HG03575 (cell line): Measurements from ENCODE around the gene COL11A1.
"Not testable (repeated sequence)": the region's sequence is repeated elsewhere in the genome, so short reads cannot be mapped to it uniquely, and the experiment has no call there.

Experiments
- ATAC-seq: cut with Tn5 transposase; IDR thresholded peaks from one replicate; pipeline ENCODE4 v1.9.1; 2021; ENCODE audit not compliant: unreplicated experiment, insufficient number of reproducible peaks, low FRiP score; ENCODE audit errors: extremely low read depth

COL11A1 gene

DNA sequence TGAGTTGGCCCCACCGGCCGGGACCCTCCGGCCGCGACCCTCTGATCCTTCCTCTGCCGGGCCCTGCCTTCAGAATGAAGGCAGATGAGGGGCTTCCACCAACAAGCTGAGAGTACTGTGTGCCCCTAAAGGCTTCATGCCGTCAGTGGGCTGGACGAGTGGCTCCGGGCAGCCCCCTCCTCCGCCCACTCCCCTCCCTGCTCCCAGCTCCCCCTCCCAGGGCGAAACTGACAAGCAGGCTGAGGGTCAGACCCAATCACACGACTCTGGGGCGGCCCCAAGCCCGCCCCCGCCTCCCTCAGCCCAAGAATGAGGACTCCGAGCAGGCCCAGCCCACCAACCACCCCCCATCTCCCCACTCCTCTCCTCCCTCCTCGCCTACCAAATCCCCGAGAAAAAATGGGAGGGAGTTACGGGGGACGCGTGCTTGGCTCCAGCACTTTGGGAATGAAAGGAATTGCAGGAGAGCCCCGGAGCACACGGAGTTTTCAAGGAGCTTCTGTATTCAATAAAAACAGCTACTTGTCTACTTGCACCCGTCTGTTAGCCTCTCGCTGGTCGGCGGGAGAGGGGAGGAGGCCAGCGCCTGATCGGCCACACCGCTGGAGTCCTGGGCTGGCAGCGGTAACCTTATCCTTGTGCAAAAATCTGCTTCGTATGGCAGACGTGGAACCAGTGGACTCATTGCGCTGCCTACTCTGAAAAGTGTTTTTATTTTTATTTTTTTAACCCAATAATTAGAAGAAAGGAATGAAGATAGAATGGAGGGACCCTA lies at the start of gene COL11A1:
TSS of gene COL11A1 (minus strand) at position 147 of the 775 bp plus-strand sequence. CDS start 344 bp downstream, outside the sequence.
- ATAC-seq, result no peak

DNA sequence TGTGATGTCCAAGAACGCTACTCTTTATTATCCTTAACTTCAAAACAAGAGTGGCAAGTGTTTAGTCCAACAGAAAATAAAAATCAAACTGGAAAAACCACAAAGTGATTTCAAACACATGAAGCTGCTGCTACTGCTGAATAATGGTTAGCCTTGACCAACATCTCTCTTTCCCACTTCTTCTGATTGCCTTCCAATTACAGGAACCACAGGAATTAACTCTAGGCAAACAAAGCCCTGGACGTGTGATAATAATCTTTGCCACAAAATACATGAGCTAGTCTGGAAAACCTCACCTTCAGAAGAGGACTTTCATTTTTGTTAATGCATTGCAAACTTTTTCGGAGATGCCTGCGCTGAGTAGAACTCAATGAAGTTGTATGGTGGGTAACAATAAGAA lies 48.6 kb upstream of the COL11A1 start:
- ATAC-seq, result no peak

DNA sequence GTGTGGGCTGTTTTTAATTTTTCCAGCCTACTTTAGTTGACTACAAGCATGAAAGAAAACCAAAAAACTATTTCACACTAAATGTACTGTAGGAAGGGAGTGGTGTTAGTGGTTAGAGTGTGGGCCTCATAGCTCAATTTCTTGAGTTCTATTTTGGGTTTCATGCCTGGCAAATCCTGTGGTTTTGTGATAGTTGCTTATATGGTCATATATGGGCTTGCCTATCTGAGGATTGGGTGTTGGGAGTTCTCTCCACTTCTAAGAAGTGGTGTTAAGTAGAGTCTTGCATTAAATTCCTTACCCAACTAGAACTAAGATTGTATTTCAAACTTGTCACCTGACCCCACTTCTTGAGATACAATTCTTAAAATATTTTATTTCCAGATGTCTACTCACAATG lies 37.8 kb upstream of the COL11A1 start:
- no peak for ATAC-seq

DNA sequence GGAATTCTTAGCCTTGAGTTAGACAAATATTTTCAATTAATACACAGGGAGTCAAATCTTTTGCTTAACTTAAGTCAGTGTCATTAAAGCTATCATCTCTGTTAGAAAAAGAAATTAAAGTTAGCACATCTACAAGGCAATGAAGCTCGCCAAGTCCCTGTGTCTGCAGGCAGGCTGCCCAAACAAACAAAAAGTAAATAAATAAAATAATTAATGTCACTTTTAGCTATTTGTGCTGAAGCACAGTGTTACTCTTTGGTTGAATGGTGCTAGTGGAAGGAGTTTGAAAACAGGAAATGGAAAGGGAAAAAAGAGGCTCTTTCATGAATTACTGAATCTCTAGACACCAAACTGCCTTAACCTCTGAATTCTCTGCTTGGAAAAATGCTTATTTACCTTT lies 37.1 kb upstream of the COL11A1 start:
- ATAC-seq, result no peak

DNA sequence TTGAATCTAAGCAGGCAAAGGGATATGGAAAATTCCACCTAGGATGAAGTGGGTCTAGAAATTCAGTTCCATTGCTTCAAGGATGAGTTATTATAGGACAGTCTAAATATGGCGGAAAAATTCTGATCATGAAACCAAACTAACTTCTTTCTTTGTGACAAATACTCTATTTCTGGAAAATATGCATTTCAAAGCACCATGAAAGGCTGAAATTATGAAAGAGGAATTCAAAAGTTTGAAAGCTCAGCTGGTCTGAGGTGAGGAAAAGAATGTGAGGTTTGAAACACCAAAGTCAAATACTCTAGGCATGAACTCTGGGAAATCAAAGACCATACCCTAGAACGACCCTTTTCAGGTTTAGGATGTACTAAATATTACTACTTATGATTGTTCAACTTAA lies 36.4 kb upstream of the COL11A1 start:
- no peak for ATAC-seq

DNA sequence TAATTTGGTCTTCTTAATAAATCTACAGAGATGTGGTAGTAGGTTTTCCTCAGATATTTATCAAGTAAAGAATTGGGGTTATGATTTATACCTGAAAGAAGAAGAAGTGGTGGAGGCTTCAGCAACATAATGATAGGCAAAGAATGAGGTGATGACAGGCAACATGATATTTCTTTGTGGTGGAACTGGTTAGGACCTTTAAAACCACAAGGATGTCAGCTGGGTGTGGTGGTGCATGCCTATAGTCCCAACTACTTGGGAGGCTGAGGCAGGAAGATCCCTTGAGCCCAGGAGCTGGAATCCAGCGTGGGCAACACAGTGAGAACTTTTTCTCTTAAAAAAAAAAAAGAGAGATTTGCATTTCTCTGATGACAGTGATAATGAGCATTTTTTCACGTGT lies 34.1 kb upstream of the COL11A1 start:
- ATAC-seq, result no peak

DNA sequence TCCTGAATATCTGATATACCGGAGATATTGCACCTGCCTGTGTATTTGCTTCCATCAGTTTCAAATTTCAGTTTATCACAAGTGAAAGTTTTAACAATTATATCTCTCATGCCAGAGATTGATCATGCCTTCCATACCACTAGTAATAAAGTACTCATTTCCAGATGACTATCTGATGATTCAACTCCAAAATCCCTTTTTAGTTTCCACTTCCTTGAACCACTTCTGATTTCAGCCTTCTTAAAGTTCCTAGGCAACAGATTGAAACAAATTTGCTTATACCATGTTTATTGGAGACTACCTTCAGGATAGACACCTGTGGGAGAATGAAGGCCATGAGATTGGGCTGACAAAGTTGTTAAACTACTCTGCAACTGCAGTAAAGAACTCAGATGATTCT lies 21.5 kb upstream of the COL11A1 start:
- ATAC-seq, result no peak

DNA sequence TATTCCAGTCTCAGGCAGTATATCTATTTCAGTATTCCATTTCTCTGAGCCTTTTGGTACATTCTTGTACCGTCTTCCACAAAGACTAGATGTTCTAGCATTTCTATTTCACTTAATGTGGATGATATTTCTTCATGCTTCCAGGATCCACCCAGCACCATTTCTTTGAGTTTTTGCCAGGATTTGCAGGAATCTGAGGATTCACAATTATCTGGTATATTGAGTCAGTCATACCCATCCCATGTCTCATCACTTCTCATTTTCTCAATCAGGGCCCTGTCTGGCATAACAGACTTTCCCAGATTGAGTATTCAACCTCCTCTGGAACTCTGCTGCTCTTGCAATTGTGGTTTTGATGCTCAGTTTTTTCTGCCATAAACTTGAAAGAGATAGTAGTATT lies 20.9 kb upstream of the COL11A1 start:
- no peak for ATAC-seq

DNA sequence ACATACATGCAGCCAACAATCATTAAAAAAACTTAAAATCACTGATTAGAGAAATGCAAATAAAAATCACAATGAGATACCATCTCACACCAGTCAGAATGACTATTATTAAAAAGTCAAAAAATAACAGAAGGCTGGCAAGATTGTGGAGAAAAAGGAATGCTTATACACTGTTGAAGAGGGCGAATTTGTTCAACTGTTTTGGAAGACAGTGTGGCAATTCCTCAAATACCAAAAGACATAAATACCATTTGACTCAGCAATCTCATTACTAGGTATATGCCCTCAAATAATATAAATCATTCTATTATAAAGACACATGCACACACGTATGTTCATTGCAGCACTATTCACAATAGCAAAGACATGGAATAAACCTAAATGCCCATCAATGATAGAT lies 19.9 kb upstream of the COL11A1 start:
- ATAC-seq, result not testable (repeated sequence)

DNA sequence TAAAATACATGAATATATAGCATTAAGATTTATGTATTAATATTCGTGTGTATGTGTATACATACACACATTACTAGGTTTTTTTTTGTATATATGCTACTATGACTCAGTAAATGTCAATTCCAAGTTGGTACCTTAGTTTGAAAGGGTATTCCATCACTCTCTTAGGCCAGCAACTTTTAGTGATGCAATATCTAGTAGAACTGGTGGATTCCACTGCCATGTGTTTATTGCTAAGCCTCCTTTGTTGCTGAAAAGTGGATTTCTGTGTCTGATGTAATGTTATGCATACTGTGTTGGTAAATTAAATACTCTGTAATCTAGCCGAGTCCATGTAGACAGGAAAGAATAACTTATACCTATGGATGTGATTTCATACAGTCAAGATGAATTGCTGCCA lies 16.9 kb upstream of the COL11A1 start:
- no peak for ATAC-seq

DNA sequence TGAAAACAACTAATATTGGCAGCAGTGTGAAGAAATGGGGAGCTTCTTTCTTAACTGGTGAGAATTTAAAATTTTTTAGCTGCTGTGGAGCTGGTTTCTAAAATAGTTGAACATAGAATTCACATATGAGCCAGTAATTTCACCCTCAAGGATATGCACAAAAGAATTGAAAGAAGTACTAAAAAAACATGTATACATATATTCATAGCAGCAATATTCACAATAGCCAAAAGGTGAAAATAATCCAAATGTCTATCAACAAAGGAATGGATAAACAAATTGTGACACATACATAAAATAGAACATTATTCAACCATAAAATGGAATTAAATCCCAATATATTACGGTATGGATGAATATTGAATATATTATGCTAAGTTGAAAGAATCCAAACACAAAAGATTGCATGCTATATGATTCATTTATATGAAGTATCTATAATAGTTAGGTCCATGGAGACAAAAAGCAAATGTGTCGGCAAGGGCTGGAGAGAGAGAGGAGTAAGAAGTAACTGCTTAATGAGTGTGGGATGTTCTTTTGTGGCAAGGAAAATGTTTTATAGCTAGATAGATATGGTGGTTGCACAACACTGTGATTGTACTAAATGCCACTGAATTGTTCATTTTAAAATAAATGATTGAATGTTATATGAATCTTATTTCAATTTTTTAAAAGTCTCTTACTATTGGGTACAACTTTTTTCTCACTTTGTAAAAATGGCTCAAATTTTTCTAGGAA lies 14.8 kb upstream of the COL11A1 start:
- ATAC-seq, result no peak

DNA sequence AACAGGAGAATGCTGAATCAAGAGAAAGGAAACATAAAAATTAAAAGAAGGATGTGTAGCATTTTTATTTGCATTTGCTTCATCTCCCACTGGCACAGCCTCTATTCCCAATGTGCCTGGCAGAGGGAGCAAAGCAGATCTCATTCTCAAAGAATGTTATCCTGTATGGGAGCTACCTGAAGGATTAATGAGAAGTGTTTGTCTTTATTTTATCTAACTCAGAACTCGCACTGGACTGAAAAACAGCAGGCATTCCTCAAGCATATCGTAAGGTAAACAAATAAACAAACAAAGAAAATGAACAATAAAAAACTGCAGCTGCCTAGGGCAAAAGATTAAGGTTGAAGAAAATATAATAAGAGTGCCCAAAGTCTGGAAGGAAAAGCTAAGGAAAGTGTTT lies 12.7 kb upstream of the COL11A1 start:
- no peak for ATAC-seq

DNA sequence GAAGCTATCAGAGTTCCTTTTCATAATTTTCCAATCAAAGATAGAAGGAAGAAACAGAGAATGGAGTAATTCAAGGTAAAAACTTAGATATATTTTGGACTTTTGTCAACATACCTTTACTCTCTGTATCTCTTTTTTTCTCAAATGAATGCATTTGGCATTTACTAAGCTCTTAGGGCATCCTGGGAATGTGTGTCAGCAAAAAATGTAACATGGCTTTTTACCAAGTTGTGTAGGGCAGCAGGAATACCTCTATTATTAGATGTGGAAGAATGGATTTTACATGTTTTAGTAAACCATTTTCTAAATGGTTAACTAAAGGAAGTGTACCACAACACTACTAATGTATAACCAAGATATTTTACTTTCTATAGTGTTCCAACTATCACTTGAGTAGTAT lies 4.2 kb upstream of the COL11A1 start:
- no peak for ATAC-seq

DNA sequence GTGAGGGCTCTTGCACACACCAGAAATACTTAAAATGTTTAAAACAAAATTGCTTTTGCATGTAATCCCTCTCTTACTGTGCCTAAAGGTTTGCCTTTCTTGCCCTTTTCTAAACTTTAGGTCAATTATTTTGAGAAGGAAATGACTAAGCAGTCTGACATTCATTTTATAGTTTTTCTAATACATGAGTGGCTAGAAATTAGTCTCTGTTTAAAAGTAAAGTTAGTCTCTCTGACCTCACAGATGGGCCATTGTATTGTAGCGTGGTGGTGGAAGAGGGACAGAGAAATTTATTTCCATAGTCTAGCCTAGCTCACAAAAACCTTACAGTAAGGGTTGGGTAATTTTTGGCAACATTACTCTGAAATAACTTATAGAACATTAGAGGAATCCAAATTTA lies 3.6 kb upstream of the COL11A1 start:
- ATAC-seq, result no peak

DNA sequence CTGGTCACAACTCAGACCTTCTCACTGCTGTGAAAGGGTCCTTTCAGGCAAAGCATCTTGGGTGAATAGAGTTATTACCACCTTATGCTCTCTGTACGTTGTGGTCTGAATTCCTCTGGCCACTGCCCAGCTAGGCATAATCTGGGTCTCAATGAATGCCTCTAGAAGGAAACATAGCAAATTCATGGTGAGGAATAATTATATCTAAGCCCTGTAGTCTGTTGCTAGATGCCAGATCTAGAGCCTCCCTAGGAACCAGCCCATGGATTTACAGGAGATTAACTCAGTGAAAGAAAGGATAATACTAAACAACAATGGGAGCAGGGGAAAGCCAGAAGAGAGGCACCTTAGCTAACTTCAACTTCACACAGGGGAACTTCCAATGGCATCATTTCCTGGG lies 2.4 kb upstream of the COL11A1 start:
- no peak for ATAC-seq

DNA sequence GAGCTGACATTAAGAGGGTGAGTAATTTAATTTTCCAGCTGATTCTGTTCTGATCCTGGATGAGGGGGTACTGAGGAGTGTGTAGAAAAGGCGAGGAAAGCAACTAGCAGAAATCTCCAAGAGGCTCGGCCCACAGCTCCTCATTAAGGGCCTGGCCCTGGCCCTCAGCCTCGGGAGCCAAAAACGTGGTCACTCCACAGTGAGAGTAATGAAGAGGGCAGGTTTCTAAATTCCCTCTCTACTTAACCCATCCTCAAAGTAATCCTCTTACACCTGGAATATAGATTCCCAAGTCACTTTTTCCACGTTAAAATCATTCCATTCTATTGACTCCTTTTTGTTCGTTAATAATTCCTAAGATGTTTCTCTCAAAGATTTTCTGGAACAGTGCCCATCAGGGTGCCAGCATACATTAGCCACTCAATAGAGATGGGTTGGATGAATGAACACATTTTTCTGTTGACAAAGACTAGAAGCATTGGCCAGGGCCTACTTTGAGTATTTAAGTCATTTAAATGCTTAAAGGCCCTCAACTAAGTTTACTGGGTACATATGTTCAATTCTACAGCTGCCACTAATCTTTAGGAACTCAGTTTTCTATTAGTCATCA lies 1.1 kb upstream of the COL11A1 start:
- ATAC-seq, result no peak

DNA sequence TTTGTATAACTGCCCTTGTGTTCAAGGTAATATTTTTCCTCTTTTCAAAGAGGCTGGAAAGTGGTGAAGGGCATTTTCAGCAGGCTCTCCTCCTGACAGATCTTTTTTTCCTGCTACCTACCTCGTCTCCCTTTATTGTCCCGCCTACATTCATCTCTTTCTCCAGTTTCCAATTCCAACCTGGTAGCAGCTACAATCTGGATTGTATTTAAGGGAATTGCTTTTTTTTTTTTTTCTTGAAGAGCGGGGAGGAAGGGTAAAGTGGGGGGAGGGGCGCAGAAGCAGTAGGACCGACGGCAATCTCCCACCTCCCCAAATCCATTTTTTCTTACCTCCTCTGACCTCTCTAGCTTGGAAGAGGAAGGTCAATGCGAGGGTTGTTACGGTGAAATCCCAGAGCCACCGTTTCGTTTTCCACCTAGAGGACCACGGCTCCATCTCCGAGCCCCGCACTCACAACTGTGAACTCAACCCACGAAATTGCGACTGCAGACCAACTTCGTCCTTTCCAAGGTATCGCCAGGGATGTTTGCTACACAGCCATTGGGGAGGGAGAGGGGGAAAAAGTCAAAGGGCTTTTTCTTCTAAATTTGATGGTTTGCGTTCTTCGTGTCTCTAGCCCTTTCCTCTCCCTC lies 464 bp downstream of the COL11A1 start:
- ATAC-seq, result no peak

DNA sequence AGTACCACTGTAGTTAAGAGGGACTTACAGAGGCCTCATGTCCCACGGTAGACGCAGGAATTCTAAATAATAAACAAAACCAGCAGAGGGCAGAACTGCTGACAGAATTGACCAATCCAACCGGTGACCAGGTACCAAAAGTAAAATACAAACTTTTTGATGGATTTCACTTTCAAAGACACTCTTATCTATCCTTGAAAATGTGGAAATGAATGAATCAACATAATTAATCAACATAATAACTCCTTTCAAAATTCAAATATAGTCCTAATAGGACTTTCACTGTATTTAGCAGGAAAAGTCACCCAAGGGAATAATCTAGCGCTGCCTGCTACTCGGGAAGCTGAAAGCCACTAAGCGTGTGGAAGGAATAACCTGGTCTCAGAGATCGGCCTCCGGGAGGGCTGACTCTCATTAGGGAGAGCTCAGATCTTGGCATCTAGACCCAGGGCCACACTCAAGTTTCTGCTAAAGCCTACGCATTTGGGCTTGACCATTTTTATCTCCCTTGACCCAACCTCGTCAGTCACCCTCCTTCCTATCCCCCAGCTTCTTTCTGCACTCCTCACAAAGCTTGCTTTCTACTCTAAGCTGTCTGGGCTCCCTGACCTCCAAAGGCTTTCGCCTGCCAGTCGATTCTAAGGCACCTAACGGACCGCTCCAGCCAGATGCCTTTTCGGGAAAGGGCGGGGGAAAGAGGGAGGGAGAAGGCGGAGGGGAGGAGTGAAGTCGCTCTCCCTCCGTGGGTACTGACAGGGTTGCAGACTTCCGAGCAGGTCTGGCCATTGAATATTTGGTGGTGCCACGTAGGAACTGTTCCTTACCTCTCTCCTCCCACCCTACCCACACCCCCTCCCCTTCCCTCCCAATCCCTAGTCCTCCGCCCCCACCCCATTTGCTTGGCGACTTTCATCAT lies 1.6 kb downstream of the COL11A1 start:
- ATAC-seq, result peak; percentile 71

DNA sequence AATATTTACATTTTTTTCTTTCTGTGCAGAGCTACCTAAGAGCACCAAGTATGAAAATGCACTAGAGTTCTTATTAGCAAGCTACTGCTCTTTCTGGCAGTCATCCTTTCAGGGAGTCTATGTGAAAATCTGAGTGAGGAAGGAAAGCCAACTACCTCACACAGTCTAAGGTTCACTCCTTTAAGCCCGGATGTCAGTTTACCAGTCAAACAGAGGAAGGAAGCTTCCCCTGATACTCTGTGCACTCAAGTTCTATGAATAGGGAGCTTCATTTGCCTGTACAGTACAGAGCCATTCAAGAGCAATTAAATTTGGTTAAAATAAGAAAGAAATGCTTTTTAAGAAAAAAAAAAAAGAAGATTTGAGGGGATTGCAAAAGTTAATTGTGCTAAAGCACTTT lies 6.9 kb downstream of the COL11A1 start:
- no peak for ATAC-seq
